Kidney (tissue), 14 donors: ENCODE measurements around the gene WIPF1. TPM values are rescaled to one million over a fixed set of nuclear protein-coding genes. Genes with fewer than 3 reads are reported as not detected.

Experiments used
- DNase-seq, 5 donors: peaks; one replicate each; pipeline ENCODE4 v3.0.0-alpha.2; 2013 to 2020
- FAIRE-seq: peaks from 2 replicates; lab custom pipeline; 2012; peaks lifted over from hg19 to GRCh38; lab: Jason Lieb, UNC
- H3K27ac ChIP-seq, 2 donors: one replicate each; pipeline ENCODE4 v1.7.0; 2013; ENCODE audit warnings: low read depth in 2 of 2, low read length in 2 of 2, inconsistent platforms in 1 of 2
- H3K27me3 ChIP-seq: one replicate; pipeline ENCODE4 v1.7.1; 2013; ENCODE audit warnings: low read length, inconsistent platforms; ENCODE audit not compliant: control insufficient read depth, insufficient read depth
- H3K36me3 ChIP-seq, 3 donors: one replicate each; pipeline versions ENCODE4 v1.7.0 to v1.7.1; 2013; ENCODE audit warnings: low read length in 3 of 3, control low read depth in 1 of 3, inconsistent platforms in 1 of 3; ENCODE audit not compliant: insufficient read depth in 3 of 3, control insufficient read depth in 2 of 3
- H3K4me1 ChIP-seq, 3 donors: one replicate each; pipeline versions ENCODE4 v1.7.0 to v1.7.1; 2013; ENCODE audit warnings: low read length in 3 of 3, inconsistent platforms in 1 of 3, low read depth in 1 of 3; ENCODE audit not compliant: control insufficient read depth in 2 of 3, insufficient read depth in 2 of 3
- H3K4me3 ChIP-seq, 3 donors: one replicate each; pipeline versions ENCODE4 v1.7.0 to v1.8.1; 2013; ENCODE audit warnings: low read length in 3 of 3, control low read depth in 1 of 3, inconsistent platforms in 1 of 3
- H3K9ac ChIP-seq, 3 donors: one replicate each; pipeline versions ENCODE4 v1.7.0 to v1.7.1; 2013; ENCODE audit warnings: low read length in 3 of 3, control low read depth in 1 of 3, inconsistent platforms in 1 of 3
- H3K9me3 ChIP-seq, 3 donors: one replicate each; pipeline versions ENCODE4 v1.7.0 to v1.7.1; 2013; ENCODE audit warnings: low read length in 3 of 3, control low read depth in 1 of 3, inconsistent platforms in 1 of 3; ENCODE audit not compliant: control insufficient read depth in 2 of 3, insufficient read depth in 1 of 3
- CTCF ChIP-seq: IDR thresholded peaks from 3 replicates; pipeline ENCODE4 v1.5.1; 2012; ENCODE audit warnings: mild to moderate bottlenecking, moderate library complexity, borderline replicate concordance; ENCODE audit not compliant: insufficient read depth; ENCODE audit errors: extremely low read depth
- intact Hi-C: fragments of 100-400 bp; cut with DNase I; formaldehyde crosslinking; loops from one replicate; pipeline ENCODE4 v1.11.1; 2022
- polyA plus RNA-seq: library from polyadenylated mRNA; stranded (reverse); fragments of 350-450 nt; fragmentation: Illumina TruSeq; extraction: RNeasy Lipid Tissue Mini Kit (QIAGEN cat#74804); gene quantifications from one replicate; pipeline ENCODE4 v1.2.3, GENCODE V29; 2014; ENCODE audit warnings: low read depth, low replicate concordance; ENCODE audit not compliant: insufficient read depth
- total RNA-seq: library from RNA; stranded (reverse); fragmentation: NEBNext Ultra II Directional; extraction: Animal tissue kit (Norgen Biotek cat#: 25700); gene quantifications from one replicate; pipeline ENCODE4 v1.2.1, GENCODE V29; 2021
- donor health status: control.
- donor health status: control.
- donor health status: control.
- donor health status: control.
- donor health status: control.
- donor health status: DM: yes; HTN: yes; CAD: no.
- donor health status: Normal renal cell carcinoma (clear cell type).

Gene WIPF1
- total and polyA plus RNA-seq, 2 donors from 2014 or later = 11.7 to 55.0 TPM

GRCh38 chr2:174566871-174567270 is 30.7 kb downstream of the WIPF1 start:
- Histone ChIP-seq H3K27me3 (no peaks in the 10 kb centered on the region), H3K27ac (no peak overlapping the region), H3K9me3 (no peaks in the 10 kb centered on the region), H3K9ac (no peak overlapping the region), H3K4me1 (no peaks in the 10 kb centered on the region), H3K36me3 (peaks cover 0 to 20% (median 14%) of the 10 kb centered on the region in 3 donors), H3K4me3 (no peak overlapping the region)
- no peak for FAIRE-seq
- intact Hi-C loops = no loop called here
- no peak for TF ChIP-seq CTCF
- no peak for DNase-seq

GRCh38 chr2:174563530-174564282 is 33.9 kb downstream of the WIPF1 start:
- peaks cover 0 to 3% (median 0%) of the 10 kb centered on the region in 3 donors for H3K4me1 ChIP-seq
- no peak overlapping the region for H3K27ac ChIP-seq
- FAIRE-seq (no peak), DNase-seq (no peak)
- no peaks in the 10 kb centered on the region for H3K27me3 ChIP-seq
- TF ChIP-seq CTCF = no peak
- intact Hi-C loops = no loop called here
- H3K9ac ChIP-seq = no peak overlapping the region
- H3K36me3 ChIP-seq = peaks cover 0 to 9% (median 7%) of the 10 kb centered on the region in 3 donors
- H3K9me3 ChIP-seq = no peaks in the 10 kb centered on the region
- no peak overlapping the region for H3K4me3 ChIP-seq

GRCh38 chr2:174561972-174562370 is 35.6 kb downstream of the WIPF1 start:
- DNase-seq (no peak), FAIRE-seq (no peak)
- H3K36me3 ChIP-seq = peaks cover 0 to 7% (median 2%) of the 10 kb centered on the region in 3 donors

More at GRCh38 chr2:174561972-174562370, 35.6 kb downstream of the WIPF1 start:
- Histone ChIP-seq H3K9ac (no peak overlapping the region), H3K27me3 (no peaks in the 10 kb centered on the region), H3K4me3 (no peak overlapping the region), H3K4me1 (peaks cover 0 to 3% (median 0%) of the 10 kb centered on the region in 3 donors), H3K9me3 (no peaks in the 10 kb centered on the region), H3K27ac (no peak overlapping the region)
- no peak for TF ChIP-seq CTCF
- intact Hi-C loops = no loop called here
